ENCODE measurements around the gene FBXW8. TPM values are rescaled to one million over a fixed set of nuclear protein-coding genes. Genes with fewer than 3 reads are reported as not detected.

FBXW8 gene
- total RNA-seq, 2 experiments from 2014 or later: 6.6 to 7.3 TPM

DNA sequence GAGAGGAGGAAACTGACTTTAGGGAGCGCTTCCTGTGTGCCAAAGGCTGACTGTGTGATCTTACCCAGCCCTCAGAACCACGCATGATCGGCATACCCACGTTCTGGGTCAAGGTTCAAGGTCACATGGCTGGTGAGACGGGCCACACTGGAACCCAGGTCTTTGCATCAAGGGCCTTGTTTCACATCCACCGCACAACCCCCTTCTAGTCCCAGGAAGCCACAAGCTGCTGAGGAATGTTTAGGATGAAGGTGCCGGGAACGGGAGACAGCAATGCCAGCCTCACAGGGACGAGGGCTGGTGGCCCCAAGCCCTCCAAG is 137.8 kb downstream of the FBXW8 start:
- H3K27me3 Mint-ChIP-seq: no peaks in the 10 kb centered on the region
- ATAC-seq (ENCODE audit: poor library complexity) (no peak), DNase-seq (no peak)
- Histone ChIP-seq H3K4me1 (ENCODE audit: insufficient read depth, low read length) (no peaks in the 10 kb centered on the region), H3K4me3 (ENCODE audit: low read length) (no peak overlapping the region), H3K27ac (ENCODE audit: low read depth in 1 of 2, low read length in 2 of 2) (no peak overlapping the region), H3K9me3 (ENCODE audit: control insufficient read depth in 1 of 2, insufficient read depth in 1 of 2, low read length in 2 of 2) (peaks cover 0 to 4% of the 10 kb centered on the region in 2 experiments), H3K27me3 (ENCODE audit: control insufficient read depth in 1 of 2, insufficient read depth in 2 of 2, low read length in 2 of 2) (no peaks in the 10 kb centered on the region), H3K36me3 (ENCODE audit: insufficient read depth, low read length) (no peaks in the 10 kb centered on the region)
- no peak overlapping the region for H3K4me3 Mint-ChIP-seq
- intact Hi-C loops (cut with DNase I, micrococcal nuclease): no loop called here
- ChIA-PET CTCF (no interaction called here), POLR2A (no interaction called here)
- H3K9me3 Mint-ChIP-seq: no peaks in the 10 kb centered on the region
- TF ChIP-seq, protein P1, sequence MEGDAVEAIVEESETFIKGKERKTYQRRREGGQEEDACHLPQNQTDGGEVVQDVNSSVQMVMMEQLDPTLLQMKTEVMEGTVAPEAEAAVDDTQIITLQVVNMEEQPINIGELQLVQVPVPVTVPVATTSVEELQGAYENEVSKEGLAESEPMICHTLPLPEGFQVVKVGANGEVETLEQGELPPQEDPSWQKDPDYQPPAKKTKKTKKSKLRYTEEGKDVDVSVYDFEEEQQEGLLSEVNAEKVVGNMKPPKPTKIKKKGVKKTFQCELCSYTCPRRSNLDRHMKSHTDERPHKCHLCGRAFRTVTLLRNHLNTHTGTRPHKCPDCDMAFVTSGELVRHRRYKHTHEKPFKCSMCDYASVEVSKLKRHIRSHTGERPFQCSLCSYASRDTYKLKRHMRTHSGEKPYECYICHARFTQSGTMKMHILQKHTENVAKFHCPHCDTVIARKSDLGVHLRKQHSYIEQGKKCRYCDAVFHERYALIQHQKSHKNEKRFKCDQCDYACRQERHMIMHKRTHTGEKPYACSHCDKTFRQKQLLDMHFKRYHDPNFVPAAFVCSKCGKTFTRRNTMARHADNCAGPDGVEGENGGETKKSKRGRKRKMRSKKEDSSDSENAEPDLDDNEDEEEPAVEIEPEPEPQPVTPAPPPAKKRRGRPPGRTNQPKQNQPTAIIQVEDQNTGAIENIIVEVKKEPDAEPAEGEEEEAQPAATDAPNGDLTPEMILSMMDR (IDR thresholded peaks at IDR 0.05): no peak
- H3K27ac Mint-ChIP-seq: no peak overlapping the region
- H3K4me1 Mint-ChIP-seq (ENCODE audit: low read depth): no peaks in the 10 kb centered on the region
- no peaks in the 10 kb centered on the region for H3K36me3 Mint-ChIP-seq (ENCODE audit: low read depth)

DNA sequence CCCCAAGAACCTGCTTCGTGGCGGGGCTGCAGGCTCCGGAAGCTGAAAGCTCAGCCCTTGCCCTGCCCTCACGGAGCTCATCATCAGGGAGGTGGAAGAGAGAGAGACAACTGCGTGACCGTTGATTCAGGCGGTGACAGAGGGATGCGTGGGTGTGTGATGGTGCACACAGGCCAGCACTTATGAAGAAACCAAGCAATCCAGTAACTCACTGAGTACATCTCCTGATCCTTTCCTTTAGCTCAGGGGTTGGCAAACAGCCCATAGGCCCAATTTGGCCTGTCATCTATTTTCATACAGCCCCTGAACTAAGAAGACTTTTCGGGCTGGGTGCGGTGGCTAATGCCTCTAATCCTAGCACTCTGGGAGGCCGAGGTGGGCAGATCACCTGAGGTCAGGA is 138.5 kb downstream of the FBXW8 start:
- no peaks in the 10 kb centered on the region for H3K27me3 Mint-ChIP-seq
- no peaks in the 10 kb centered on the region for H3K9me3 Mint-ChIP-seq
- DNase-seq: no peak
- no peak overlapping the region for H3K4me3 Mint-ChIP-seq
- peaks cover 0 to 4% of the 10 kb centered on the region in 2 experiments for H3K9me3 ChIP-seq (ENCODE audit: control insufficient read depth in 1 of 2, insufficient read depth in 1 of 2, low read length in 2 of 2)
- no peaks in the 10 kb centered on the region for H3K36me3 Mint-ChIP-seq (ENCODE audit: low read depth)
- CTCF ChIA-PET: interaction anchor here (0.7 kb wide), 2 partner anchors 23 to 802 kb away, joined by 3 read pairs; no protein-coding TSS in a partner anchor
- H3K27me3 ChIP-seq (ENCODE audit: control insufficient read depth in 1 of 2, insufficient read depth in 2 of 2, low read length in 2 of 2): no peaks in the 10 kb centered on the region
- H3K27ac ChIP-seq (ENCODE audit: low read depth in 1 of 2, low read length in 2 of 2): no peak overlapping the region
- TF ChIP-seq, protein P1 (IDR thresholded peaks at IDR 0.05): no peak
- H3K4me1 ChIP-seq (ENCODE audit: insufficient read depth, low read length): no peaks in the 10 kb centered on the region
- POLR2A ChIA-PET: no interaction called here
- no peaks in the 10 kb centered on the region for H3K36me3 ChIP-seq (ENCODE audit: insufficient read depth, low read length)
- intact Hi-C loops (cut with DNase I, micrococcal nuclease): no loop called here
- no peak for ATAC-seq (ENCODE audit: poor library complexity)
- H3K4me3 ChIP-seq (ENCODE audit: low read length): no peak overlapping the region
- H3K27ac Mint-ChIP-seq: no peak overlapping the region
- no peaks in the 10 kb centered on the region for H3K4me1 Mint-ChIP-seq (ENCODE audit: low read depth)

DNA sequence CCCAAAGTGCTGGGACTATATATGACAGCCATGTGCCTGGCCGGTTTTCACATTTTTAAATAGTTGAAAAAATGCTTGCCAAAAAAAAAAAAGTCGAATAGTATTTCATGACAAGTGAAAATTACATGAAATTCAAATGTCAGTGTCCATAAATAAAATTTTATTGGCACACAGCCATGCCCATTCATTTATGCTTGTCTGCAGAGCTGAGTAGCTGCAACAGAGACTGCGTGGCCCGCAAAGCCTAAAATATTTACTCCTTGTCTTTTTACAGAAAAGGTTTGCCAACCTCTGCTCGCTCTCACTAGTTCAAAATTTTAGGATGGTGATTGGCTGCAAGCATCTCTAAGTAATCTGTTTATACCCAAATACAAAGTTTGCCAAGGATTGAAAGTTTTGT is 139.3 kb downstream of the FBXW8 start:
- ATAC-seq (ENCODE audit: poor library complexity) (no peak), DNase-seq (no peak)
- peaks cover 0 to 4% of the 10 kb centered on the region in 2 experiments for H3K9me3 ChIP-seq (ENCODE audit: control insufficient read depth in 1 of 2, insufficient read depth in 1 of 2, low read length in 2 of 2)
- intact Hi-C loops (cut with DNase I, micrococcal nuclease): no loop called here
- Mint-ChIP-seq H3K9me3 (no peaks in the 10 kb centered on the region), H3K27ac (no peak overlapping the region), H3K36me3 (ENCODE audit: low read depth) (no peaks in the 10 kb centered on the region), H3K27me3 (no peaks in the 10 kb centered on the region), H3K4me3 (no peak overlapping the region), H3K4me1 (ENCODE audit: low read depth) (no peaks in the 10 kb centered on the region)
- ChIA-PET CTCF (no interaction called here), POLR2A (interaction anchor here (0.7 kb wide), 1 partner anchor 1061 kb away, joined by 3 read pairs; no protein-coding TSS in a partner anchor)
- no peak overlapping the region for H3K4me3 ChIP-seq (ENCODE audit: low read length)
- H3K27me3 ChIP-seq (ENCODE audit: control insufficient read depth in 1 of 2, insufficient read depth in 2 of 2, low read length in 2 of 2): no peaks in the 10 kb centered on the region
- H3K4me1 ChIP-seq (ENCODE audit: insufficient read depth, low read length): no peaks in the 10 kb centered on the region
- TF ChIP-seq, protein P1 (IDR thresholded peaks at IDR 0.05): no peak
- H3K36me3 ChIP-seq (ENCODE audit: insufficient read depth, low read length): no peaks in the 10 kb centered on the region
- no peak overlapping the region for H3K27ac ChIP-seq (ENCODE audit: low read depth in 1 of 2, low read length in 2 of 2)

Data from CD4-positive, alpha-beta T cell (primary cell).